Vagina (tissue), 2 donors: Measurements from ENCODE around the gene PRSS56.

Experiments used
- CTCF ChIP-seq, 3 experiments: fragments of 450-650 bp in 2 of 3; fragments of 200-600 bp in 1 of 3; sonication (generic) in 1 of 3; IDR thresholded peaks; one replicate each; pipeline ENCODE4 v1.5.1; 2017 to 2019; ENCODE audit warnings: antibody characterized with exemption in 3 of 3, mild to moderate bottlenecking in 2 of 3, moderate library complexity in 2 of 3
- POLR2A ChIP-seq, 2 donors: fragments of 450-650 bp; IDR thresholded peaks; one replicate each; pipeline ENCODE4 v1.6.1; 2017; ENCODE audit warnings: antibody characterized with exemption in 2 of 2, mild to moderate bottlenecking in 2 of 2, moderate library complexity in 2 of 2
- POLR2AphosphoS5 ChIP-seq, 2 donors: sonication (generic); formaldehyde crosslinking; IDR thresholded peaks; one replicate each; pipeline ENCODE4 v1.9.0; 2017; ENCODE audit warnings: antibody characterized with exemption in 2 of 2, mild to moderate bottlenecking in 2 of 2, low read depth in 1 of 2; ENCODE audit not compliant: insufficient read depth in 1 of 2

- TF ChIP-seq CTCF (IDR thresholded peaks at IDR 0.05) (no peak), POLR2A (IDR thresholded peaks at IDR 0.05) (no peak), POLR2AphosphoS5 (IDR thresholded peaks at IDR 0.05; ENCODE audit: insufficient read depth in 1 of 2, low read depth in 1 of 2) (no peak)
Measured at GRCh38 chr2:232511336-232511890, 8.8 kb upstream of the PRSS56 start.
